A549 treated with Mapracorat at 1 μM for 4 hours (cell line): ENCODE measurements around the gene USP17L29. TPM values are rescaled to one million over a fixed set of nuclear protein-coding genes. Genes with fewer than 3 reads are reported as not detected.

Source experiments
- total RNA-seq: library from RNA; stranded (reverse); fragments of 200-300 nt; extraction: Qiagen RNA extraction; gene quantifications from 5 replicates; pipeline ENCODE4 v1.2.3, GENCODE V29; 2022

The USP17L29 gene, protein sequence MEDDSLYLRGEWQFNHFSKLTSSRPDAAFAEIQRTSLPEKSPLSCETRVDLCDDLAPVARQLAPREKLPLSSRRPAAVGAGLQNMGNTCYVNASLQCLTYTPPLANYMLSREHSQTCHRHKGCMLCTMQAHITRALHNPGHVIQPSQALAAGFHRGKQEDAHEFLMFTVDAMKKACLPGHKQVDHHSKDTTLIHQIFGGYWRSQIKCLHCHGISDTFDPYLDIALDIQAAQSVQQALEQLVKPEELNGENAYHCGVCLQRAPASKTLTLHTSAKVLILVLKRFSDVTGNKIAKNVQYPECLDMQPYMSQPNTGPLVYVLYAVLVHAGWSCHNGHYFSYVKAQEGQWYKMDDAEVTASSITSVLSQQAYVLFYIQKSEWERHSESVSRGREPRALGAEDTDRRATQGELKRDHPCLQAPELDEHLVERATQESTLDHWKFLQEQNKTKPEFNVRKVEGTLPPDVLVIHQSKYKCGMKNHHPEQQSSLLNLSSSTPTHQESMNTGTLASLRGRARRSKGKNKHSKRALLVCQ
- not detected in 5 replicates for total RNA-seq

DNA sequence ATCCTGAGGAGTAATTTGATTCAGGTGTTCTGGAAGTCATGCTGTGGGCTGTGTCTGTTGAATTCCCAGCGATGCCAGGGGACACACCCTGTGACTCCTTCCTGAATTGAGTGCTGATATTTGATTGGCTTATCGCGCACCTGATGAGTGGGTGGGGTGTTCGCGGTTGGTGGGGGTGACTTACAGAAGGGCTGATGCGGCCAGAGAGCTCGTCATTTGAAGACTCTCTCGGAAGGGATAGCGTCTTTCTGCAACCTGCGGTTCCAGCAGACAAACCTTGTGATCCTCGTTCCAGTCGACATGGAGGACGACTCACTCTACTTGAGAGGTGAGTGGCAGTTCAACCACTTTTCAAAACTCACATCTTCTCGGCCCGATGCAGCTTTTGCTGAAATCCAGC, at the start of gene USP17L29:
TSS of gene USP17L29 (plus strand) at position 301 of the 400 bp plus-strand sequence. CDS start at position 301, 0 bp downstream.

DNA sequence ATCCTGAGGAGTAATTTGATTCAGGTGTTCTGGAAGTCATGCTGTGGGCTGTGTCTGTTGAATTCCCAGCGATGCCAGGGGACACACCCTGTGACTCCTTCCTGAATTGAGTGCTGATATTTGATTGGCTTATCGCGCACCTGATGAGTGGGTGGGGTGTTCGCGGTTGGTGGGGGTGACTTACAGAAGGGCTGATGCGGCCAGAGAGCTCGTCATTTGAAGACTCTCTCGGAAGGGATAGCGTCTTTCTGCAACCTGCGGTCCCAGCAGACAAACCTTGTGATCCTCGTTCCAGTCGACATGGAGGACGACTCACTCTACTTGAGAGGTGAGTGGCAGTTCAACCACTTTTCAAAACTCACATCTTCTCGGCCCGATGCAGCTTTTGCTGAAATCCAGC, 28.6 kb upstream of the USP17L29 start, which contains the start of gene USP17L24:
TSS of gene USP17L24 (plus strand) at position 301 of the 400 bp plus-strand sequence. CDS start at position 301, 0 bp downstream.

DNA sequence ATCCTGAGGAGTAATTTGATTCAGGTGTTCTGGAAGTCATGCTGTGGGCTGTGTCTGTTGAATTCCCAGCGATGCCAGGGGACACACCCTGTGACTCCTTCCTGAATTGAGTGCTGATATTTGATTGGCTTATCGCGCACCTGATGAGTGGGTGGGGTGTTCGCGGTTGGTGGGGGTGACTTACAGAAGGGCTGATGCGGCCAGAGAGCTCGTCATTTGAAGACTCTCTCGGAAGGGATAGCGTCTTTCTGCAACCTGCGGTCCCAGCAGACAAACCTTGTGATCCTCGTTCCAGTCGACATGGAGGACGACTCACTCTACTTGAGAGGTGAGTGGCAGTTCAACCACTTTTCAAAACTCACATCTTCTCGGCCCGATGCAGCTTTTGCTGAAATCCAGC, 23.8 kb upstream of the USP17L29 start, which contains the start of gene USP17L25:
TSS of gene USP17L25 (plus strand) at position 301 of the 400 bp plus-strand sequence. CDS start at position 301, 0 bp downstream.

DNA sequence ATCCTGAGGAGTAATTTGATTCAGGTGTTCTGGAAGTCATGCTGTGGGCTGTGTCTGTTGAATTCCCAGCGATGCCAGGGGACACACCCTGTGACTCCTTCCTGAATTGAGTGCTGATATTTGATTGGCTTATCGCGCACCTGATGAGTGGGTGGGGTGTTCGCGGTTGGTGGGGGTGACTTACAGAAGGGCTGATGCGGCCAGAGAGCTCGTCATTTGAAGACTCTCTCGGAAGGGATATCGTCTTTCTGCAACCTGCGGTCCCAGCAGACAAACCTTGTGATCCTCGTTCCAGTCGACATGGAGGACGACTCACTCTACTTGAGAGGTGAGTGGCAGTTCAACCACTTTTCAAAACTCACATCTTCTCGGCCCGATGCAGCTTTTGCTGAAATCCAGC, 19.1 kb upstream of the USP17L29 start, which contains the start of gene USP17L26:
TSS of gene USP17L26 (plus strand) at position 301 of the 400 bp plus-strand sequence. CDS start at position 301, 0 bp downstream.

DNA sequence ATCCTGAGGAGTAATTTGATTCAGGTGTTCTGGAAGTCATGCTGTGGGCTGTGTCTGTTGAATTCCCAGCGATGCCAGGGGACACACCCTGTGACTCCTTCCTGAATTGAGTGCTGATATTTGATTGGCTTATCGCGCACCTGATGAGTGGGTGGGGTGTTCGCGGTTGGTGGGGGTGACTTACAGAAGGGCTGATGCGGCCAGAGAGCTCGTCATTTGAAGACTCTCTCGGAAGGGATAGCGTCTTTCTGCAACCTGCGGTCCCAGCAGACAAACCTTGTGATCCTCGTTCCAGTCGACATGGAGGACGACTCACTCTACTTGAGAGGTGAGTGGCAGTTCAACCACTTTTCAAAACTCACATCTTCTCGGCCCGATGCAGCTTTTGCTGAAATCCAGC, 14.3 kb upstream of the USP17L29 start, which contains the start of gene USP17L5:
TSS of gene USP17L5 (plus strand) at position 301 of the 400 bp plus-strand sequence. CDS start at position 301, 0 bp downstream.

DNA sequence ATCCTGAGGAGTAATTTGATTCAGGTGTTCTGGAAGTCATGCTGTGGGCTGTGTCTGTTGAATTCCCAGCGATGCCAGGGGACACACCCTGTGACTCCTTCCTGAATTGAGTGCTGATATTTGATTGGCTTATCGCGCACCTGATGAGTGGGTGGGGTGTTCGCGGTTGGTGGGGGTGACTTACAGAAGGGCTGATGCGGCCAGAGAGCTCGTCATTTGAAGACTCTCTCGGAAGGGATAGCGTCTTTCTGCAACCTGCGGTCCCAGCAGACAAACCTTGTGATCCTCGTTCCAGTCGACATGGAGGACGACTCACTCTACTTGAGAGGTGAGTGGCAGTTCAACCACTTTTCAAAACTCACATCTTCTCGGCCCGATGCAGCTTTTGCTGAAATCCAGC, 9.6 kb upstream of the USP17L29 start, which contains the start of gene USP17L27:
TSS of gene USP17L27 (plus strand) at position 301 of the 400 bp plus-strand sequence. CDS start at position 301, 0 bp downstream.

DNA sequence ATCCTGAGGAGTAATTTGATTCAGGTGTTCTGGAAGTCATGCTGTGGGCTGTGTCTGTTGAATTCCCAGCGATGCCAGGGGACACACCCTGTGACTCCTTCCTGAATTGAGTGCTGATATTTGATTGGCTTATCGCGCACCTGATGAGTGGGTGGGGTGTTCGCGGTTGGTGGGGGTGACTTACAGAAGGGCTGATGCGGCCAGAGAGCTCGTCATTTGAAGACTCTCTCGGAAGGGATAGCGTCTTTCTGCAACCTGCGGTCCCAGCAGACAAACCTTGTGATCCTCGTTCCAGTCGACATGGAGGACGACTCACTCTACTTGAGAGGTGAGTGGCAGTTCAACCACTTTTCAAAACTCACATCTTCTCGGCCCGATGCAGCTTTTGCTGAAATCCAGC, 4.8 kb upstream of the USP17L29 start, which contains the start of gene USP17L28:
TSS of gene USP17L28 (plus strand) at position 301 of the 400 bp plus-strand sequence. CDS start at position 301, 0 bp downstream.

DNA sequence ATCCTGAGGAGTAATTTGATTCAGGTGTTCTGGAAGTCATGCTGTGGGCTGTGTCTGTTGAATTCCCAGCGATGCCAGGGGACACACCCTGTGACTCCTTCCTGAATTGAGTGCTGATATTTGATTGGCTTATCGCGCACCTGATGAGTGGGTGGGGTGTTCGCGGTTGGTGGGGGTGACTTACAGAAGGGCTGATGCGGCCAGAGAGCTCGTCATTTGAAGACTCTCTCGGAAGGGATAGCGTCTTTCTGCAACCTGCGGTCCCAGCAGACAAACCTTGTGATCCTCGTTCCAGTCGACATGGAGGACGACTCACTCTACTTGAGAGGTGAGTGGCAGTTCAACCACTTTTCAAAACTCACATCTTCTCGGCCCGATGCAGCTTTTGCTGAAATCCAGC, 9.4 kb downstream of the USP17L29 start, which contains the start of gene USP17L30:
TSS of gene USP17L30 (plus strand) at position 301 of the 400 bp plus-strand sequence. CDS start at position 301, 0 bp downstream.

Other genes starting within 250 kb of the USP17L29 start
- gene FAM90A26, start 183.2 kb upstream of the USP17L29 start, total RNA-seq = not detected in 5 replicates
- gene USP17L10, start 143.0 kb upstream of the USP17L29 start, total RNA-seq = not detected in 5 replicates
- gene USP17L11, start 138.2 kb upstream of the USP17L29 start, total RNA-seq = not detected in 5 replicates
- gene USP17L12, start 133.5 kb upstream of the USP17L29 start, total RNA-seq = not detected in 5 replicates
- gene USP17L13, start 128.7 kb upstream of the USP17L29 start, total RNA-seq = not detected in 5 replicates
- gene USP17L15, start 119.3 kb upstream of the USP17L29 start, total RNA-seq = not detected in 5 replicates
- not detected in 5 replicates for gene USP17L17, start 109.8 kb upstream of the USP17L29 start, total RNA-seq
- not detected in 5 replicates for gene USP17L18, start 105.0 kb upstream of the USP17L29 start, total RNA-seq
- gene USP17L19, start 100.3 kb upstream of the USP17L29 start, total RNA-seq = not detected in 5 replicates
- not detected in 5 replicates for gene USP17L20, start 95.5 kb upstream of the USP17L29 start, total RNA-seq
- not detected in 5 replicates for gene USP17L21, start 90.8 kb upstream of the USP17L29 start, total RNA-seq
- not detected in 5 replicates for gene USP17L22, start 86.0 kb upstream of the USP17L29 start, total RNA-seq
- not detected in 5 replicates for gene USP17L24, start 28.5 kb upstream of the USP17L29 start, total RNA-seq
- not detected in 5 replicates for gene USP17L25, start 23.7 kb upstream of the USP17L29 start, total RNA-seq
- not detected in 5 replicates for gene USP17L26, start 19.0 kb upstream of the USP17L29 start, total RNA-seq
- gene USP17L5, start 14.2 kb upstream of the USP17L29 start, total RNA-seq = not detected in 5 replicates
- not detected in 5 replicates for gene USP17L27, start 9.5 kb upstream of the USP17L29 start, total RNA-seq
- not detected in 5 replicates for gene USP17L28, start 4.7 kb upstream of the USP17L29 start, total RNA-seq
- gene USP17L30, start 9.5 kb downstream of the USP17L29 start, total RNA-seq = not detected in 5 replicates
- not detected in 5 replicates for gene DEFB131A, start 90.8 kb downstream of the USP17L29 start, total RNA-seq